GM19099 (cell line): Measurements from ENCODE around the gene KRTAP10-2.

Source experiments
- POLR2A ChIP-seq: IDR thresholded peaks from 3 replicates; pipeline ENCODE4 v1.6.1; 2011; ENCODE audit warnings: low read depth; ENCODE audit not compliant: insufficient read length; ENCODE audit errors: extremely low read depth

KRTAP10-2 gene

DNA sequence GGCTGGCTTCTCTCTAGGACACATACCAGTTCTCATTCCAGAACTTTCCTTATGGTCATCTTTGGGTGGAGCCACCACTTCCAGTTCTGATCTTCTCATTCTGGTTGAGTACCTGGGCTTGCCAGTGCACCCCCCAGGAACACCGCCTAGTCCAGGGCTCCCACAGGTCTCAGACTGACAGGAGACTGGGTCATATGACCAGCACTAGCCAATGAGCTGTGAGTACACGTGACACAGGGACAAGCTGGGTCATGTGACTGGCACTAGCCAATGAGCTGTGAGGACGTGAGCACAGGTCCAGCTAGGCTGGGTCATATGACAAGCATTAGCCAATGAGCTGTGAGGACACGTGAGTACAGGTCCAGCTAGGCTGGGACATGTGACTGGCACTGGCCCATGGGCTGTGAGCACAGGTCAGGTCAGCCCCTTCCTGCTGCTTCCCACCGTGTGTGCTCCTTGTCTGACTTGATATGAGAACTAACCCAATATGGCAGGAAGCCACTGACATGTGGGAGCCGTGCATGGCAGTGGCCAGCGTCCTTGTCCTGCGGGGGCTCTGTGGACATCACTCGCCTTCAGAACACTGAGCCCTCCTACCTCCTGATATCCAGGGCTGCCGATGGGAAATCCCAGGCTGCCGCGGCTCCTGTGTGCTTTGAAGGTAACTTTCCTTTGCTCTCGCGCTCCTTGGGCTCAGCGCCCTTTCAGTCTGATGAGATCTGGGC lies 34.0 kb downstream of the KRTAP10-2 start:
- no peak for TF ChIP-seq POLR2A

DNA sequence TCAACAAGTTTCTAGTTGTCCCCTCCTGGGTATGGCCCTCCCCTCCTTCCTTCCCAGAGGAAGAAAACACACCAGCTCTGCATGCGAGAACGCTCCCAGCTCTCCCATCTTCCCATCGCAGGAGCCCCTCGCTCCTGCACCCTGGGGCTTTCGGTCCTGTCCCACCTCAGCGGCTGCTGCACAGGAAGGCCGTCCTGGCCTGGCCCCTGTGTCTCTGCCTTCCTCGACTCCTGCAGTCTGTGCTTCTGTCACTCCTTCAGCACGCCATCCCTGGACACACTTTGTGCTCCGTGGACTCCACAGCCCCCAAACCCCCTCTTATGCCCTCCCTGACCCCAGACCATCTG lies 34.5 kb downstream of the KRTAP10-2 start:
- TF ChIP-seq POLR2A = no peak

DNA sequence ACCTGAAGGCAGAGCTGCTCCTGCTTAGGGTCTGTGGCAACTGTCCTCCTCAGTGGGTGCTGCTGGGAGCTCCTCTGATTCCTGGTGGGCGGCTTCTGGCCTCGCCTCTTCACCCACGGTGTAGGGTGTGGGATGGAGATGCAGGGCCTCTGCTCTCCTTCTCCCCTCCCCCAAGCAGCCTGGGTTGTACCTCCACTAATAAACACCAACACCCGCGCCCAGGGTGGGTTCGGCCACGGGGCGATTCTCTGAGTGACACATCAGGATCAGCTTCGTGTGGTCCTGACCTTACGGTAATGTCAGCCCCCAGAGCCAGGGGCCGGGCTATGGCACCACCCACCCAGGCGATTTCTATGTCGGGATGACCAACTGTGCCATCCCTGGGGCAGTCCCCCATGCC lies 35.0 kb downstream of the KRTAP10-2 start:
- no peak for TF ChIP-seq POLR2A

DNA sequence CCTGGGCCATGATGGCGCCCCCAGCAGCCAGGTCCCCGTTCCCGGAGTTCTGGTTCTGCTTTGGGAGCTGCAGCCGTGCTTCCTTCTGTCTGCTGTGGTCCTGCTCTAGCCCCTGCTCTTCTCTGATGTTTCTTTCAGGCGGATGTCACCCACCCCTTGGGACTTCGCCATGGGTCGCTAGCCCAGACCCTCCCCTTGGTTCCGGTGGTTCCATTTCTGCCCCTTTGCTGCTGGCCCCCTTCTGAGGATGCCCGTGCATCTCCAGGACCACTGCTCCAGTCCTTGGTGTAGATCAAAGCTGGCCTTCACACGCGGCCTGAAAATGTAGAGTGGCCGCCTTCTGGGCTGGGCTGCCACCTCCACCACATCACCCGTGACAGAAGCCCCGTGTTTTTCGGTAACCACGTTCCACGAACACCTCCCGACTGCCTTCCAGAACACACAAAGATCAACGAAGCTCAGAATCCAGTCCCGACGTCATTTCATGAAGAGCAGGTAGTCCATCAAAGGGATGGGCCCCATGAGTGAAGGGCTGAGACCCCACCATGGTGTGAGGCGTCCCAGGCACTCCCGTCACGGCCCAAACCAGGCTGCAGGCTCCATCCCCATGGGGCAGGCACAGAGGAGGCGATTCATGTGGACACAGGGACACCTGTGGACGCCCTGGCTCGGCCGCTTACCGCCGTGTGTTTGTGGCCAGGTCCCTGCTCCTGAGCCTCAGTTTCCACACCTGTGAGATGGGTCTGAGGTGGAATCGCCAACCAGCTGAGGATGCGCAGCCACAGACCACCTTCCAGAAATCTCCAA lies 35.7 kb downstream of the KRTAP10-2 start:
- no peak for TF ChIP-seq POLR2A

DNA sequence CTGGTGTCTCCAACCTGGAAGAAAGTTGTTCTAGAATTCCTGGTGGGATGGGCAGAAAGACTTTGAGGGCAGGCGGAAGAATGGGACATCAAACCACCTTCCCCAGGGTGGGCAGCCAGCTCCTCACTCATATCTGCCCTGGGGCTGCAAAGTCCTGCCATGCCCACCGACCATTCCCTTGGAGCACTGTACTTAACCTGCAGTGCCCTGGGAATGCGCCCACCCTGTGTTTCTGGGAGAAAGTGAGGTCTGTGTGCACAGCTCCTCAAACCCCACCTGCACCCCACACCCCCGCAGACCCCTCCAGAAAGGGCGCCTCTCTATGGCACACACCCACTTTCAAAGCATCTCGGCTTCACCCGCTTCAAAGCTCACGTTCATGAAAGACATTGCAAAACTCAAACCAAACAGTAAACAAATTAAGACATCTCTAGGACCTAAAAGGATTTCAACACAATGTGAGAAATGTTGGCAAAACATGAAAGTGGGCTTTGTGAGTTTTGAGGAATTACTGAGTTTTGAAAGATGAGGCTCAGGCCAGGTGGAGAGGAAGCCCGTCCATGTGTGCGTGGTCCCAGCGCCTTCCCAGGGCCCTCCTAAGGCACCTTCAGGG lies 36.5 kb downstream of the KRTAP10-2 start:
- TF ChIP-seq POLR2A = no peak

DNA sequence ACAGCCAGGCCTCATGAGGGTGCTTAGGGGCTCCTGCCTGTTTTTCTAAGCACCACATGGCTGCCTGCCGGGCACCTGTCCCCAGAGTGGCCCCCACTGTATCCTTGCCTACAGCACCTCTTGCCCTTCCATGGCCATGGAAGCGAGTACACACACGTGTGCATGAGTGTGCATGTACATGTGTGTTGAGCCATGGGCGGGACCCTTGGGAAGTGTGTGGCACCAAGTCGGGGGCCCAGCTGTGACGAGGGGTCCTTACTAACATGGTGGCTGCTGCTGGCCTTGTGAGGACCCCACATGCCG lies 37.1 kb downstream of the KRTAP10-2 start:
- no peak for TF ChIP-seq POLR2A

DNA sequence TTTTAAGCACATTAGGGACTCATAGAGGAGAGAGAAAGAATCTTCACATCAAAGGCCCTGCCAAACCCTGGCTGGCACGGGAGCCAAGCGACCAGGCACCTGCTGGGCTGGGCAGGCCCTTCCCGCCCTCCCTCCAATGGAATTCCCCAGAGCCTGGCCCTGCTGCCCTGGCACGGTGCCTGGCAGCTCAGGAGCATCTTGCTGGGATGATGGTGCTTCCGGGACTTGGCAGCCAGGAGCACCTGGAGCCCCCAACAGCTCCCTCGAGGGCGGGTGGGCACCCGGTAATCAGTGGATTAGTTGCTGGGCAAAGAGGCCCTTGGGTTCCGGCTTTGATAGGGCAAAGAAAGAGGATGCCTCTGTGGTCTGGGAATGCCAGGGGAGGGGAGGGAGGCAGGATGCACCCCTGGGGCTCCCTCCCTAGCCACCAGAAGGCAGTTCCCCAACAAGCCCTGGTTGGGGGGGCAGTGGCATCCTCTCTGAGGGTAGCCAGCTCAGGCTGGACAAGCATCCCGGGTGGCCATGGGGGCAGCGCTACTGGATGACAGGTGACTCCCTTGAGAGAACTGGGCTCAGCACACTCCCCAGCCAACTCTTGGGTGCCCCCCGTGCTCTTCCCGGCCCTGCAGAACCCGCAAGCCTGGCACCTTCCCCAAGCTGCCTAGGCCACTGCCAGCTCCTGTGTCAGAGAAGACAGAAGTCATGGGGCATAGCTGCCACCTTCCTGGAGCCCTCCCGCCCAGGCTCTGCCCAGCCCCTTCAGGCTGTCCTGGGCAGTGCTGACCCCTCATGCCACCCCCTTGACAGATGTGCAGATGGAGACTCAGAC lies 37.7 kb downstream of the KRTAP10-2 start:
- TF ChIP-seq POLR2A = no peak

DNA sequence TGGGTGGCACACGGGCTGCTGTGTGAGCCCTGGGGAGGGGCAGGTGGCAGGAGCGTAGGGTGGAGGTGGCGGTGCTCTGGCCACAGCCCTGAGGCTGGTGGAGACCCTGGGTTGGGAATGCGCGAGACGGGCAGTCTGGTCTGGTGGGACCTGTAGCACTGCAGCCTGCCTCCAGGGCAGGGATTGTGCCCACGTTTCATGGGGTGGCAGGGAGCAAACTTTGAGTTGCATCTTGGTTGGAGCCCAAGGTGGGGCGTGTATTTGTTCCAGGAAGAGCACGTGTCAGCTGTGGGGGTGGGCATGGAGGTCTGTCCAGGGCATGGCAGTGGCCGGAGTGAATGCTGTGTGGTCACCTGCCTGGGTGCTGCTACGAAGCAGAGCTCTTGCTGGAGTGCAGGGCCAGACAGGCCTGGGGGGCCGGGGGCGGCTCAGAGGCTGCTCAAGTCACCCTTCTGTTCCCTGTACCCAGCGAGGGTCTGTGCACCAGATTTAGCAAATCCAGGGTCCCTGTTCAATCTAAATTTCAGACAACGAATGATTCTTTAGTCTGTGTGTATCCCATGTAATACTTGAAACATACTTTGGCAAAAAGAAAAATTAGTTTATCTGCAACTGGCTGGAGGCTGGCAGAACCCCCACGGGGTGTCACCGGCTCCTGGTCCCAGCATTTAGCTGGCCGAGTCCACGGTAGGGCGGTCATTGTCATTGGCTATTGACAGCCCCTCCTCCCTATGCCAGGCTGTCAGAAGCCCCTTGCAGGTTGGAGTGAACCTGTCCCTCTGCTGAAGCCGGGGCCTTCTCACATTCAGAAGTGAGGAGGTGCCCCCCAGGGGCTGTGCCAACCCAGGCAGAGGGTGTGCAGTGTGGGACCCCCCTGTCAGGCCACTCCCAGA lies 38.6 kb downstream of the KRTAP10-2 start:
- TF ChIP-seq POLR2A = no peak

DNA sequence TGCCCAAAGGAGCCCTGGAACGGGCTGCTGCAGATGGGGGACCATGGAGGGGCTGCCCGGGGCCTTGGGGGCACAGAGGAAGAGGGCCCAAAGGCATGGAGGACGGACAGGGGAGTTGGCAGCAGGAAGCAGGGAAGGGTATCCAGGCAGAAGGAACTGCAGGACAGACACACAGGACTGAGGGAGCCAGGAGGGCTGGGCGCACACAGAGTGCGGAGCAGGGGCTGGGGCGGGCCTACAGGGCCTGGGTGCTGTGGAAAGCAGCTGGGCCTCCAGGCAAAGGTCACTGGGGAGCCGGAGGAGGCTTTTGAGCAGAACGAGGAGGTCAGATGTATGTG lies 39.4 kb downstream of the KRTAP10-2 start:
- TF ChIP-seq POLR2A = no peak

DNA sequence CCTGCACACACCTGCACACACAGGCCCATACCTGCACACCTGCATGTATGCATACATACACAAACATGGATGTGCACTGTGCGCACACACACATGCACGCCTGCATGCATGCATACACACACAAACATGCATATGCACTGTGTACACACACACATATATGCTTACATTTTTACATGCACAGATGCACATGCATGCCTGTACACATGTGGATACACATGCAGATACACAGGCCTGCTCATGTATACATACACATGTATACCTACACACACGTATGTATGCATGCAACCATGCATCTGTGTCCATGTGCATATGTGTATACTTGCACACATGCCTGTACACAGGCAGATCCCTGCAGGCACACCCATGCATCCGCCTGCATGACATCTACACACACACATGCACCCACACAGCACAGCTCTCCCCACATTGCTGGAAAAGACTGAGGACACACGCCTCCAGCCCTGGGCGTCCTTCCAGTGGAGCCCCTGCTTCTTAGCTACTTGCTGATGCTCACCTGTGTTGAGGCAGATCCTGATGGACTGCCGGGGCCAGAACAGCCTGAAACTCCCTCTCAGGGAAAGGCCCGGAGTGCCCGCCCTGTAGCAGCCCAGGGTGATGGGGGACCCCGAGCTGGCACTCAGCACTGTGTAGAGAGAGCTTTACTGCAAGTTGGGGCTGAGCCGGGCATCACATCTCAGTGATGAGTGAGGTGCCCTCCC lies 39.9 kb downstream of the KRTAP10-2 start:
- no peak for TF ChIP-seq POLR2A

DNA sequence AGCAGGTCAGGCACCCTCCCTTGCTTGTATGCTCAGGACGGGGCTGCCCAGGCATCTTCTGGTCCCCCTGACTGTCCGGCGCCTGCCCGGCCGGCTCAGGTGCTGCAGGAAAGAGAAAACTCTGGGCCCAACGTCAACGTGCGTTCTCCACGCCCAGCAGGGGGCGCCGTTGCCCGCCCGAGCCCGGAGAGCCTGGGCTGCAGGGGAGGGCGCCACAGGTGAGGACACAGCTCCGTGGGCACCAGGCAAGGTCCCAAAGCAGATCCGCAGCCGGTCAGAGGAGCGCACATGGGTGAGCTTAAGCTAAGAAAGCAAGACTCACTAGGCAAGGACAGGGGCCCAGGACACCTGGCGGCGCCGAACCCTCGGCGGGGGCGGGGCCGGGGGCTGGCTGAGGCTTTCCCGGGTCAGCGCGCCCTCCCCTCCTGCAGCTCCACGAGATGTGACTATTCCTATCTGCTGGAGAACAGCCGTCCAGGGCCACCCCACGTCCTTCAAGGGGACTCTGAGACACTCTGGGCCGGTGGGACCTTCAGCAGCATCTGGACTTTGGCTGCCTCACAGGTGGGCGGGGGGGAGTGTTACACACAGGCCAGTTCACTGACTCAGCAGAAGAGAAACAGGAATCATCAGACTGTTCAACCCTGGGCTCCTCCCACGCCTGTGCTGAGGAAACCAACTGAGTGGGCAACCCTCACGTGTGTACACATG lies 40.6 kb downstream of the KRTAP10-2 start:
- TF ChIP-seq POLR2A = no peak

DNA sequence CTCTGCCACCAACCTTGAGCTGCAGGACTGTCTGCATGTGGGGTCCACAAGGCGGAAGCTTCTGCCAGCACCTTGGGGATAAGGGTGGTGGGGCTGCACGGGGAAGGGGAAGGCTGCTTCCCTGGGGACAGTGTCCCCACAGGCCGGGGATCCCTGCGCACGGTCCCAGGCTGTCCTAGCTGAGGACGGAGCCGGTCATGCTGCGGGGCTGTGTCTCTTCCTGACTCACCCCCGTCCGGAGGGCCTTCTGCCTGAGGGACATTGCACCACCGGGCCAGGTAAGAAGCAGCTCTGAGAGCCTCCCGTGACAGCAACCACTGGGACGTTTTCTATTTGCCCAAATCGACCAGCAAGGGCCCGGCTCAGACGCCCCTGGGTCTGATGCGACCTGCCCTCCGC lies 41.2 kb downstream of the KRTAP10-2 start:
- TF ChIP-seq POLR2A = no peak

DNA sequence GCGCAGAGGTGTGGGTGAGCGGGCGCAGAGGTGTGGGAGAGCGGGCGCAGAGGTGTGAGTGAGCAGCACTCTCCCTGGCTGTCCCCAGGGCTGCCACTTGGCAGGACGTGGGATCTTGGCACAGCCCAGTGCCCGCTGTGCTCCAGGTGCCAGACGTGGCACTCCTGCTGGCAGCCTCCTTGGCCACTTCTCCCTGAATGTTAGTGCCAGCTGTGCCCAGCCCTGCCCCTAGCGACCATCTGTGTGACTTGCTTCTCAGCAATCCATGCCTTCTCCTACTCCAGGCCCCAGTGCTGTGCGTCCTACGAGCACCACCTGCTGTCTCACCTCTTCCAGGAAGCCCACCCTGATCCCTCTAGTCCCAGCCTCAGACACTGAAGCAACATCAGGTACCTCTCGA lies 41.8 kb downstream of the KRTAP10-2 start:
- no peak for TF ChIP-seq POLR2A
